ENCODE data around the gene PJA1.

Gene PJA1

DNA sequence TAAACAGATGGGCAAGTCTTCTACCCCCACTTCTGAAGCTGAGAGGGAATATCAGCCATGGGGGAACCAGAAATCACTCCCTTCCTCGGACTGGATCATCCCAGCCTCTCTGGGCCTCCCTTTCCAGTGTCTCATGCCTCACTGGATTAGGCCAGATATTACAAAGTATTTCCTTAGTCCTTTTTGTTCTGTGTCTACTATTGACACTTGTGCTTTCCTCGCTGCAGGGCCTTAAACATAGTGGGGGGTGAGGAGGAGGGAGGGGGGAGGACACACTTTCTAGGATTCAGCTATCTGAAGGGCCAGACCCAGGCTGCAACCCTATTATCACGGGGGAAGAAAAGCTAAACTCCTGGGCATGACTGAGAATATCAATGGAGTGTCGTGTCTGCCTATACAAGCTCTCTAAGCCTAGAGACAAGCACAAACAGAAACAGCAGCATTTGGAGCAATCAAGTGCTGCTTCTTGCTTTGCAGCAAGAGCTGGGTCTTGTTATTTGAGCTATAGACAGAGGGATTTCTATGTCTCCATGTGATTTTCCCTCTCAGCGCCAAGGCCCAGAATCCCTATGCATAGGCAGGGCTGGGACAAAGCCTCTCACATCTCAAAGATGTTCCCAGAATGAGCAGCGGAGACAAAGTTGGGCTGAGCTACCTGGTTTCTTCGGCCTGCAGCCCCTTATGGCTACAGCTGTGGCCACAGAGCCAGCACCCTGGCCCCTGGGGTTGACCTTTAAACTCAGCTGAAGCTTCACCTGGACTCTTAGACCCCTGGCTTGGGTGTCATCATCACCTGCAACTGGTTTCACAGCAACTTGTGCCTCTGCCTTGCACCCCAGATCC, 20.2 kb downstream of the PJA1 start:
- TF ChIP-seq, protein P1, sequence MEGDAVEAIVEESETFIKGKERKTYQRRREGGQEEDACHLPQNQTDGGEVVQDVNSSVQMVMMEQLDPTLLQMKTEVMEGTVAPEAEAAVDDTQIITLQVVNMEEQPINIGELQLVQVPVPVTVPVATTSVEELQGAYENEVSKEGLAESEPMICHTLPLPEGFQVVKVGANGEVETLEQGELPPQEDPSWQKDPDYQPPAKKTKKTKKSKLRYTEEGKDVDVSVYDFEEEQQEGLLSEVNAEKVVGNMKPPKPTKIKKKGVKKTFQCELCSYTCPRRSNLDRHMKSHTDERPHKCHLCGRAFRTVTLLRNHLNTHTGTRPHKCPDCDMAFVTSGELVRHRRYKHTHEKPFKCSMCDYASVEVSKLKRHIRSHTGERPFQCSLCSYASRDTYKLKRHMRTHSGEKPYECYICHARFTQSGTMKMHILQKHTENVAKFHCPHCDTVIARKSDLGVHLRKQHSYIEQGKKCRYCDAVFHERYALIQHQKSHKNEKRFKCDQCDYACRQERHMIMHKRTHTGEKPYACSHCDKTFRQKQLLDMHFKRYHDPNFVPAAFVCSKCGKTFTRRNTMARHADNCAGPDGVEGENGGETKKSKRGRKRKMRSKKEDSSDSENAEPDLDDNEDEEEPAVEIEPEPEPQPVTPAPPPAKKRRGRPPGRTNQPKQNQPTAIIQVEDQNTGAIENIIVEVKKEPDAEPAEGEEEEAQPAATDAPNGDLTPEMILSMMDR (IDR thresholded peaks at IDR 0.05; ENCODE audit: borderline replicate concordance, insufficient read depth, low read depth, low read length) = no peak
- H3K4me3 ChIP-seq (ENCODE audit: low read depth, low read length) = no peak overlapping the region

GRCh38 chrX:69143530-69143929, 21.7 kb downstream of the PJA1 start:
- no peak overlapping the region for H3K4me3 ChIP-seq (ENCODE audit: low read depth, low read length)
- TF ChIP-seq, protein P1 (IDR thresholded peaks at IDR 0.05; ENCODE audit: borderline replicate concordance, insufficient read depth, low read depth, low read length) = no peak

GRCh38 chrX:69142788-69143469, 22.3 kb downstream of the PJA1 start:
- TF ChIP-seq, protein P1 (IDR thresholded peaks at IDR 0.05; ENCODE audit: borderline replicate concordance, insufficient read depth, low read depth, low read length) = no peak
- no peak overlapping the region for H3K4me3 ChIP-seq (ENCODE audit: low read depth, low read length)

DNA sequence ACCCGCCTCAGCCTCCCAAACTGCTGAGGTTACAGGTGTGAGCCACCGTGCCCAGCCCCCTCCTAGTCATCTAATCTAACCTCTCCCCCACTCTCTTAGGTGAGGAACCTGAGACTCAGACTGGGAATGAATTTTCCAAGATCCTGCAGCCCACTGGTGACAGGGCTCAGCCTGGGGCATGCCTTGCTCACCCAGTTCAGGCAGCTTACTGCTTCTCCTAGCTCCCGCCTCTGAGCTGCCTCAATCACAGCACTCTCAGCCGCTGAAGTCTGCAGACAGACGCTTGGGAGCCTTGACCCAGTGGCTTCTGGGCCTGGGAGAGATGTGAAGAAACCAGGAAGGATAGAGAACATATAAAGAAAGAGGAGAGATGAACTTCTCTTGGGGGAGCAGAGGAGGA, 24.4 kb downstream of the PJA1 start:
- TF ChIP-seq, protein P1 (IDR thresholded peaks at IDR 0.05; ENCODE audit: borderline replicate concordance, insufficient read depth, low read depth, low read length) = no peak
- H3K4me3 ChIP-seq (ENCODE audit: low read depth, low read length) = no peak overlapping the region

DNA sequence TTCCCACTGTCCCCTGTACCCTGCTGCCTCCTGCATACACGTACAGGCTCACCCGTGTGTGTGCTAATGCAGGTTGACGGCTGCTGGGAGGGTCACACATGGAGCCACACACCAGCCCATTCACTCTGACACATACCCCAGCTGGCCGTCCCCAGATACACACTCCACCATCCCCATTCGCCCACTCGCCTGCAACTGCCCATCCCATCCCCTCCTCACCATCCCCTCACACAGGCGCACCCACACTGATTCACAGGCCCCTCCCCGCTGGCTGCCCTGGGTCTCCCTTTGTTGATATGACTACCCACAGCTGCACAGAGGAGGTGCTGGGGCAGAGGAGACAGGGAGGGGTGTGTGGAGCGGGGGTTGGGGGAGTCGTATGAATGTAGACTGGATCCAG, 25.7 kb downstream of the PJA1 start:
- no peak overlapping the region for H3K4me3 ChIP-seq (ENCODE audit: low read depth, low read length)
- TF ChIP-seq, protein P1 (IDR thresholded peaks at IDR 0.05; ENCODE audit: borderline replicate concordance, insufficient read depth, low read depth, low read length) = no peak

GRCh38 chrX:69138512-69138911, 26.7 kb downstream of the PJA1 start:
- TF ChIP-seq, protein P1 (IDR thresholded peaks at IDR 0.05; ENCODE audit: borderline replicate concordance, insufficient read depth, low read depth, low read length) = no peak
- no peak overlapping the region for H3K4me3 ChIP-seq (ENCODE audit: low read depth, low read length)

GRCh38 chrX:69138118-69138390, 27.2 kb downstream of the PJA1 start:
- TF ChIP-seq, protein P1 (IDR thresholded peaks at IDR 0.05; ENCODE audit: borderline replicate concordance, insufficient read depth, low read depth, low read length) = no peak
- no peak overlapping the region for H3K4me3 ChIP-seq (ENCODE audit: low read depth, low read length)
